Measurements from ENCODE around the gene BRICD5. TPM values are rescaled to one million over a fixed set of nuclear protein-coding genes. Genes with fewer than 3 reads are reported as not detected.
"Not testable (repeated sequence)": the region's sequence is repeated elsewhere in the genome, so short reads cannot be mapped to it uniquely, and the experiment has no call there.

Gene BRICD5
- total RNA-seq, 2 donors from 2014 or later: 6.3 to 10.3 TPM

- not testable (repeated sequence) for ATAC-seq; H3K36me3 Mint-ChIP-seq; H3K27ac Mint-ChIP-seq; H3K9me3 Mint-ChIP-seq; DNase-seq (ENCODE audit: low spot score in 2 of 2)
Measured at GRCh38 chr16:2240331-2240730, 29.7 kb upstream of the BRICD5 start.

DNA sequence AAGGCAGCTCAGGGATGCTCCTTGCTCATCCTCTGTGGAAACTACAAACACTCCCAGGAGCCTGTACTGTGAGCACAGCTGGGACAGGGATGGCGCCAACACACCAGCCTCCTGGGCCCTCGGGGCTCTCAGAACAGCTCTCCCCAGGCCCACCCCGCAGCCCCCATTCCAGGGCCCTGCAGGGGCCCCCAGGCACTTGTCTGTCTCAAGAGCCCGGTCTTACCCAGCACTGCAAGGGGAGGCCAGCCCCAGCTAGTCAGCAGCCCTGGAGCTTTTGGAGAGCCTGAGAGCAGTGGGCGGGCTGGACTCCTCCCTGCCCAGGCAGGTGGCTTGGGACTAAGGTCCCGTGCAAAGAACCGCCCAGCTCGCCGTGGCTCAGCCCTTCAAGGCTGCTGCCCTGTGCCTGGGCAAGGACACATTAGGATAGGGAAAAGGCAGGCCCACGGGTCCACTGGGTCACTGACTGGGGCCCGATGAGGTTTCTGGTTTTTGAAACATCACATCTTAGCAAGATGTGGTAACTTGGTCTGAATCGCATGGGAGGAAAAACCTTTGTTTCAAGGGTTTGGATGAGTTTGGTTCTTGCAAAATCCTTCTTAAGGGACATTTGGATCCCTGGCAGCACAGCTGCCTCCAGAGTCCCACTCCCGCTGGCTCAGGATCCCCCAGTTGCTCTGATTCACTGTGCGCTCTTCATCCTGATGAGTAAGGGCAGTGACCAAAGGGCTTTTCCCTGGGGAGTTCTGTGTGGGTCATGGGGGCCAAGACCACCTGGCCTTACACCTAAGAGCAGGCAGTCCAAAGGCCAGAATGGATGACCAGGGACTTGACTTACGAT lies 28.4 kb upstream of the BRICD5 start:
- H3K36me3 Mint-ChIP-seq: peaks cover 0 to 9% of the 10 kb centered on the region in 2 donors
- no peaks in the 10 kb centered on the region for H3K9me3 Mint-ChIP-seq
- no peak overlapping the region for H3K27ac Mint-ChIP-seq
- ATAC-seq (no peak), DNase-seq (ENCODE audit: low spot score in 2 of 2) (no peak)

DNA sequence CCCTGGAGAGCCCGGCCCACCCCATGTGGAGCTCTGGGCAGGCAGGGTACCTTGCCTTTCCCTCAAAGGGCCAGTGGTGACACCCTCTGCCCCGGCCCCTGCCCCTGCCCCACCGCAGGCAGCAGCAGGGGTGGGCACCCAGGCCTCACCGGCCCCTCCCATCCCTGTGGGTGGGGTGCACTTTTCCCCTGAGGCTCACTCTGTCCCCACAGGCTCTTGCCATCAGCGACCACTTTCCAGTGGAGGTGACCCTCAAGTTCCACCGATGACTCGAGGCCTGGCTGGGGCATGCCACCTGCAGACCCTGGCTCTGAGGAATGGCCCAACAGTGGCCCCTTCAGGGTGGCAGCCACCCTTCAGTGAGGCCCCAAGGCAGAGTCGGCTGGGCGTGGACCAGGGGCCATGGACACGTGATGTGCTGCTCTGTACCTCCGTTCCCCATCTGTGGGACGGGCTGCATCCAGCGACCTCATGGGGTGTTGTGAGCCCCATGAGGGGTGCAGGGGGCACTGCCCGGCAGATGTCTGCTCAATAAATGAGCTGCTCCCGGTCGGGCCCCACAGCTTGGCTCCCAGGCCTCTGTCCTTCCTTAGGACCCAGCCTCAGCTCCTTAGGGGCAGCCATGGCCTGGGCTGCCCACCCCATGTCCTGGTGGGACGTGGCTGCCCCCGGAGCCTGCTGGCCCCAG lies 27.6 kb upstream of the BRICD5 start:
- DNase-seq (ENCODE audit: low spot score in 2 of 2) (no peak), ATAC-seq (no peak)
- peaks cover 0 to 9% of the 10 kb centered on the region in 2 donors for H3K36me3 Mint-ChIP-seq
- no peak overlapping the region for H3K27ac Mint-ChIP-seq
- H3K9me3 Mint-ChIP-seq: no peaks in the 10 kb centered on the region

DNA sequence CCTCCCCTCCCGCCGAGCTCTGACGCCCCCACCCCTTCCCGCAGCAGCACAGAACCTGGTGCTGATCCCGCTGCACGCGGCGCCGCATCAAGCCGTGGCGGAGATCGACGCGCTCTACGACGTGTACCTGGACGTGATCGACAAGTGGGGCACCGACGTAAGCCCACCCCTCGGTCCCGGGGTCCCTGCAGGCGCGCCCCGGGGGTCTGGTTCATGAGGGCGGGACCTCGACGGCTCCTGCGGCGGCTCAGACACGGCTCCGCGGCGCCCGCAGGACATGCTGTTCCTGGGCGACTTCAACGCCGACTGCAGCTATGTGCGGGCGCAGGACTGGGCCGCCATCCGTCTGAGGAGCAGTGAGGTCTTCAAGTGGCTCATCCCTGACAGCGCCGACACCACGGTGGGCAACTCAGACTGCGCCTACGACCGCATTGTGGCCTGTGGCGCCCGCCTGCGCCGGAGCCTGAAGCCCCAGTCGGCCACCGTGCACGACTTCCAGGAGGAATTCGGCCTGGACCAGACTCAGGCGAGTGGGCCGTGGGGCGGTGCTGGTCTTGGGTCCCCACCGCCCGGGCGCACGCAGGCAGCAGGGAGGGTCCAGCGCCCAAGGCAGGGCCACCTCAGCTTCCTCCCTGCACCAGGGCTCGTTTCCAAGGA lies 27.0 kb upstream of the BRICD5 start:
- peaks cover 0 to 9% of the 10 kb centered on the region in 2 donors for H3K36me3 Mint-ChIP-seq

DNA sequence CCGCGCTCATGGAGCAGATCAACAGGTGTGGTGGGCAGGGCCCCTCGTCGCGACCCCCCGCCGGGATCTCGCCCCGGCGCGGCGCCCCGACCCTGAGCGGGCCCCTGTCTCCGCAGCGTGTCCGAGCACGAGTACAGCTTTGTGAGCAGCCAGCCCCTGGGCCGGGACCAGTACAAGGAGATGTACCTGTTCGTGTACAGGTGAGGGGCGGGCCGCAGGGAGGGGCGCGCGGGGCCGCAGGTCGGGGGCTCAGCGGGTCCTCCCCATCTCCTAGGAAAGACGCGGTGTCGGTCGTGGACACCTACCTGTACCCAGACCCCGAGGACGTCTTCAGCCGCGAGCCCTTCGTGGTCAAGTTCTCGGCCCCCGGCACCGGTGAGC lies 26.4 kb upstream of the BRICD5 start:
- no peak for ATAC-seq
- H3K36me3 Mint-ChIP-seq: peaks cover 0 to 5% of the 10 kb centered on the region in 2 donors
- H3K27ac Mint-ChIP-seq: no peak overlapping the region
- no peaks in the 10 kb centered on the region for H3K9me3 Mint-ChIP-seq
- no peak for DNase-seq (ENCODE audit: low spot score in 2 of 2)

More for the DNA sequence above, 27.0 kb upstream of the BRICD5 start:
- ATAC-seq (no peak), DNase-seq (ENCODE audit: low spot score in 2 of 2) (no peak)
- Mint-ChIP-seq H3K27ac (no peak overlapping the region), H3K9me3 (no peaks in the 10 kb centered on the region)

GRCh38 chr16:2236337-2237101 lies 25.9 kb upstream of the BRICD5 start, which contains the start of gene DNASE1L2:
Gene DNASE1L2 (plus strand): TSS chr16:2236444. CDS start chr16:2236817, 373 bp downstream.
- peak in 1 of 2 donors; percentile 12 for ATAC-seq
- Mint-ChIP-seq H3K27ac (no peak within 1 kb of the TSS), H3K36me3 (peaks cover 0 to 5% of the 10 kb centered on the region in 2 donors), H3K9me3 (no peaks in the 10 kb centered on the region)
- no peak for DNase-seq (ENCODE audit: low spot score in 2 of 2)

DNA sequence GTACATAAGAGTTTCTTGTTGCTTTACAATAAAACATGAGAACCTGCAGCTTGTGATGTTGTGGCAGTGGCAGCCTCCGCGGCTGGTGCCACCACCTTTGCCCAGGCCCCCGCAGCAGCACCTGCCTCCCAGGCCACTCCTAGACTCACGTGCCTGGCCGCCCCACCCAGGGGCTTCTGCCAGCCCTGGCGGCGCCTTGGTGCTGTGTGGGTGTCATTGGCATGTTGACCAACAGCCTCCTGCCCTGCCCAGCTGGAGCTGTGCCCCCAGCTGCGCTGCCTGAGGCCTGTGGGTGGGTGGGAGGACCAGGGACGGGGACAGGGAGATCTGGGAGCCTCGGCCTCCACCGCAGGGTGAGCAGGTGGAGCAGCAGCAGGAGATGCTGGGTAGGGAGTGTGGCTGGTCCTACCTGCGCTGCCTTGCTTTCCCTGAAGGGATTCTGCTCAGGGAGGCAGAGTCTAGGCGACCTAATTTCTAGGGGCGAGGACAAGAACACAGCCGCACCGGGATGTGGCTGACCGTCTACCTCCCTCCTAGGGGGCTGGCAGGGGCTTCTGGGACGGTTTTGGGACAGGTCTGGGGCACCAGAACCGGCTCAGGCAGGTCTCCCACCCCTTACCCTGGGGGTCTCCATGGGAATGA lies 25.2 kb upstream of the BRICD5 start:
- Mint-ChIP-seq H3K27ac (no peak overlapping the region), H3K9me3 (no peaks in the 10 kb centered on the region), H3K36me3 (peaks cover 0 to 5% of the 10 kb centered on the region in 2 donors)
- DNase-seq (ENCODE audit: low spot score in 2 of 2) (no peak), ATAC-seq (peak in 1 of 2 donors; percentile 2)

DNA sequence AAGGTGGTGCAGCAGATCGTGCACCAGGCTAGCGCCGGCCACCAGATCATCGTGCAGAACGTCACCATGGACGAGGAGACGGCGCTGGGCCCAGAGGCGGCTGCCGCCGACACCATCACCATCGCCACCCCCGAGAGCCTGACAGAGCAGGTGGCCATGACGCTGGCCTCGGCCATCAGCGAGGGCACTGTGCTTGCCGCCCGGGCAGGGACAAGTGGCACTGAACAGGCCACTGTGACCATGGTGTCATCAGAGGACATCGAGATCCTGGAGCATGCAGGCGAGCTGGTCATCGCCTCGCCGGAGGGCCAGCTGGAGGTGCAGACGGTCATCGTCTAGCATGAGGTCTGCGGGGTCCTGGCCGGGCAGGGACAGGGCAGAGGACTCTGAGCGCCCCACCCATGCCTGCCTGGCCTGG lies 24.6 kb upstream of the BRICD5 start:
- no peak for ATAC-seq
- DNase-seq (ENCODE audit: low spot score in 2 of 2): no peak
- Mint-ChIP-seq H3K36me3 (peaks cover 0 to 5% of the 10 kb centered on the region in 2 donors), H3K9me3 (no peaks in the 10 kb centered on the region), H3K27ac (no peak overlapping the region)

GRCh38 chr16:2234813-2235170 lies 24.1 kb upstream of the BRICD5 start:
- ATAC-seq (no peak), DNase-seq (ENCODE audit: low spot score in 2 of 2) (no peak)
- peaks cover 0 to 8% of the 10 kb centered on the region in 2 donors for H3K36me3 Mint-ChIP-seq
- H3K27ac Mint-ChIP-seq: no peak overlapping the region
- no peaks in the 10 kb centered on the region for H3K9me3 Mint-ChIP-seq

- Mint-ChIP-seq H3K9me3 (no peaks in the 10 kb centered on the region), H3K27ac (no peak overlapping the region), H3K36me3 (peaks cover 0 to 12% of the 10 kb centered on the region in 2 donors)
- ATAC-seq (no peak), DNase-seq (ENCODE audit: low spot score in 2 of 2) (no peak)
Measured at GRCh38 chr16:2233872-2234812, 23.5 kb upstream of the BRICD5 start.

GRCh38 chr16:2233046-2233775 lies 22.5 kb upstream of the BRICD5 start:
- H3K36me3 Mint-ChIP-seq: peaks cover 0 to 12% of the 10 kb centered on the region in 2 donors
- no peaks in the 10 kb centered on the region for H3K9me3 Mint-ChIP-seq
- no peak overlapping the region for H3K27ac Mint-ChIP-seq
- DNase-seq (ENCODE audit: low spot score in 2 of 2): no peak
- ATAC-seq: no peak

DNA sequence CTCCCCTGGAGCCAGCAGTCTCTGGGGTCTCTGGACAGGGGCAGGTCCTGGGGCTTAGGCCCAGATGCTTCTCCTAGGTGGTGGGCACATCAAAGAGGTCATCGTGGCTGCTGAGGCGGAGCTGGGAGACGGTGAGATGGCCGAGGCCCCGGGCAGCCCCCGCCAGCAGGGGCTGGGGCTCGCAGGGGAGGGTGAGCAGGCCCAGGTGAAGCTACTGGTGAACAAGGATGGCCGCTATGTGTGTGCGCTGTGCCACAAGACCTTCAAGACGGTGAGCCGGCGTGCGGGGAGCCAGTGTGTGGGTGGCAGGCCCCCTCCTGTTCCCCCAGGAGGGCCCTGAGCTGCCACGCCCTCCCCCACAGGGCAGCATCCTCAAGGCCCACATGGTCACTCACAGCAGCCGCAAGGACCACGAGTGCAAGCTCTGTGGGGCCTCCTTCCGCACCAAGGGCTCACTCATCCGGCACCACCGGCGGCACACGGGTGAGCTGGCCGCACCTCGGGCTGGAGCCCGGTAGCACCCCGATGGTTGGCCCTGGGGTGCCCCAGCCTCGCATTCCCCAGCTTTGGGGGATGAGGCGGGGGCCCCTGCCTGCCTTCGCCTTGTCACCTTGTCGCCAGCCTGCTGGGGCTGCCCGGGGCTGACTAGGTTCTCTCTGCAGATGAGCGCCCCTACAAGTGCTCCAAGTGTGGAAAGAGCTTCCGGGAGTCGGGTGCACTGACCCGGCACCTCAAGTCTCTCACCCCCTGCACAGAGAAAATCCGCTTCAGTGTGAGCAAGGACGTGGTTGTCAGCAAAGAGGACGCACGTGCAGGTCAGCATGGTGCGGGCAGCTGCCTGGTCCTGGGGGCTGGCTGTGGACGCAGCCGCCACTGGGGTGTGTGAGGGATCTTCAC lies 21.7 kb upstream of the BRICD5 start:
- ATAC-seq (no peak), DNase-seq (ENCODE audit: low spot score in 2 of 2) (no peak)
- H3K36me3 Mint-ChIP-seq: peaks cover 0 to 12% of the 10 kb centered on the region in 2 donors
- H3K9me3 Mint-ChIP-seq: no peaks in the 10 kb centered on the region
- no peak overlapping the region for H3K27ac Mint-ChIP-seq

GRCh38 chr16:2231016-2231931 lies 20.6 kb upstream of the BRICD5 start:
- Mint-ChIP-seq H3K9me3 (no peaks in the 10 kb centered on the region), H3K27ac (no peak overlapping the region), H3K36me3 (peaks cover 0 to 12% of the 10 kb centered on the region in 2 donors)
- ATAC-seq (no peak), DNase-seq (ENCODE audit: low spot score in 2 of 2) (no peak)
